ENCODE data around the gene SPATA24.
"Not testable (repeated sequence)": the region's sequence is repeated elsewhere in the genome, so short reads cannot be mapped to it uniquely, and the experiment has no call there.

SPATA24 gene

DNA sequence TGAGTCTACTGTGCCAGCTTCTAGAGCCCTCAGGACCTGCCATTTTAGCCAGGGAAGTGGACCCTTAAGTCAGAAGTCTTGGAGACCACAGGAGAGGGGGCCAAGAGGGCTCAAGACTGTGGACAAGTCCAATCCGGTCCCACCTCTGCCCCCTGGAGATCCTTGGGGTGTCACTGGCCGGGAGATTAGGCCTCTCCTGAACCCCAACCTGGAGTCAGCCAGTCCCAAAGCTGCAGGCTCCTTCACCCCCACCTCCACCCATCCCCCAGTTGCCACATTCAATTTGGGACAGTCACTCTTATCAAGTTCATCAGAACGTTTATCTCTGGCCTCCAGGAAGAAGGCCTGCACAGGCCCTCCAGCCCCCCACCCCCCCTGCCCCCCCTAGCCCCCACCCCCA lies 21.1 kb downstream of the SPATA24 start:
- DNase-seq (ENCODE audit: low spot score) = no peak

DNA sequence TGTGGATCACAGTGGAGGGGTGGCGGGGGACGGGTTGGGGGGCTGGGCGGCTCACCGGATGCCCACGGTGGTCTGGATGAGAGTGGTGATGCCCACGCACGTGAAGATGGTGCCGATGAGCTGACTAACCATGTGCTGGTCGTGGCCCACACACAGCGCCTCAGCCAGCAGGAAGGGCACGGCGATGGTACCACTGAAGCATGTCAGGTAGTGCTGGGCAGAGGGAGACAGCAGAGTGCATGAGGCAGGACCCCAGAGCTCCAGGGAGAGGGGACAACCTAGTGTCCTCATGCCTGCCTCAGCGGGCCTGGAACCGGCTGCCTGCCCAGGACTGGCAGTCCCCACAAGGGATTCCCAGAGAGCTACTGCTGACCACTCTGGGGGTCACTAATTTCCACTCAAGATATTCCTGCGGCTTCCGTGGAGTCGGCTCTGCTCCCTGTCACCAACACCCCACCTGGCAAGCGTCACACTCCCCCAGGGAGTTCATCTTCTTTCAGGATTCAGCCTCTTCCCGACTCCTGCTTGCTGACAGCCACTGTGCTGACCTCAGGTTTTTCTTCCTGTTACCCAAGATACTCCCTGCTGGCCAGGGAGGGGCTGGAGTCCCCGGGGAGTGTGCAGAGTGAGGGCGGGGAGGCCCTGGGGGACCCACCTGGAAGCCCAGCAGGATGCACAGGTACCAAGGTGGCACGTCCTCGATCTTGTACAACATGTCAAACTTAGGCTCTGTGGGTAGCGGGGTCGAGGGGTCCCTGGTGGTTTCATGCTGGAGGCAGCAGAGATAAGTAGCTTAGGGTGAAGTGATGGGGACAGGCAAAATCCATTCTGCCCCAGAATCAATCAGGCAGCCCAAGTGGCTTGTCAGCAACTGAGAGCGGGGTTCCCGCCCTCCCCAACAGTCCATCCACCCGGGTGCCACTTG lies 21.8 kb downstream of the SPATA24 start:
- DNase-seq (ENCODE audit: low spot score) = no peak

DNA sequence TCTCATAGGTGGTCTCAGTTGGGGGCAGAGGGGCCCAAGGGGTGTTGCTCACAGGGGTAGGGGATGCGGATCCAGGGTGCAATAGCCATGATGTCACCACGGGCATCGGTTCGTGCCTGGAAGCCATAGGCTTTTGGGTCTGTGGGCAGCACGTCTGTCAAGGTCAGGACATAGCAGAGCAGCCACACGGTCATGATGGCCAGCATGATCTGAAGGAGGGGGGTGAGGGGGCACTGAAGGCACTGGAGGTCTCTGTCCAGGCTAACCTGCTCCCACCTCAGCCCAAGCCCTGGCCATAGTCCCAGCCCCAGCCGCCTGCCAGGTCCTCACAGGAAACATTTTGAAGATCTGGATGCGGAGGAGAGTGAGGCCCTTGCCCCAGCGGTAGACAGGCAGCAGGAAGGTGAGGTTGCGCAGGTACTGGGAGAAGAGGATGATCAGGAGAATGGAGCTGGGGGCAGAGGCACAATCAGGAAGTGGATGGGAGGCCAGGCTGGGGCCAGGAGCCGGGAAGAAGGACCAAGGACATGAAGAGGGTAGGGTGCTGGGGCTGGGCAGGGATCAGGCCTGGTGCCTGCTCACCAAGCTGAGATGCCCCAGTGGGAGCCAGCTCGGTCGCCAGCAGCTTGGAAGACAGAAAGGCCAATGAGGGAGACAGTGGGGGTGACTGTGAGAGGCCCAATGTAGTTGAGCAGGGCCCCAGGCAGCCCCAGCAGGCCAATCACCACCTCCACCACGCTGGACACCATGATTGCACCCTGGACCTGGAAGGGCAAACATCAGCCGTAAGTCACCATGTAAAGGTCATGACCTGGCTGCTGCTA lies 24.1 kb downstream of the SPATA24 start:
- DNase-seq (ENCODE audit: low spot score) = no peak

DNA sequence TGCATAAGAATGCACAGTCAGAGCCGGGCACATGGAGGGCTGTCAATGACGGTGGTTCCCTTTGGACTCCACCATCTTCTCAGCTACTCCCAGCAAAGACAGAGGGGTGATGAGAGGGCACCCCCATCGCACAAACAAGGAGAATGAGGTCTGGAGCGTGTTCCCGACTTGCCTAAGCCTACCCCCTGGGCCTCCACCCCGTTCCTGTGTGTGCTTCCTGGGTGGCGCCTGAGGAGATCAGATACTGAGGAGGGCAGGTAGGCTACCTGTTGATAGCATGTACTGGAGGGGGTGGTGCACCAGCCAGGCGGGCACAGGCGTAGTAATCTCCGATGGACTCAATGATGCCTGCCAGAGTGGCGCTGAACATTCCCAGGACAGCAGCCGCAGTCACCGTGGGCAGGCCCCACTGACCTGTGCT lies 24.9 kb downstream of the SPATA24 start:
- no peak for DNase-seq (ENCODE audit: low spot score)

DNA sequence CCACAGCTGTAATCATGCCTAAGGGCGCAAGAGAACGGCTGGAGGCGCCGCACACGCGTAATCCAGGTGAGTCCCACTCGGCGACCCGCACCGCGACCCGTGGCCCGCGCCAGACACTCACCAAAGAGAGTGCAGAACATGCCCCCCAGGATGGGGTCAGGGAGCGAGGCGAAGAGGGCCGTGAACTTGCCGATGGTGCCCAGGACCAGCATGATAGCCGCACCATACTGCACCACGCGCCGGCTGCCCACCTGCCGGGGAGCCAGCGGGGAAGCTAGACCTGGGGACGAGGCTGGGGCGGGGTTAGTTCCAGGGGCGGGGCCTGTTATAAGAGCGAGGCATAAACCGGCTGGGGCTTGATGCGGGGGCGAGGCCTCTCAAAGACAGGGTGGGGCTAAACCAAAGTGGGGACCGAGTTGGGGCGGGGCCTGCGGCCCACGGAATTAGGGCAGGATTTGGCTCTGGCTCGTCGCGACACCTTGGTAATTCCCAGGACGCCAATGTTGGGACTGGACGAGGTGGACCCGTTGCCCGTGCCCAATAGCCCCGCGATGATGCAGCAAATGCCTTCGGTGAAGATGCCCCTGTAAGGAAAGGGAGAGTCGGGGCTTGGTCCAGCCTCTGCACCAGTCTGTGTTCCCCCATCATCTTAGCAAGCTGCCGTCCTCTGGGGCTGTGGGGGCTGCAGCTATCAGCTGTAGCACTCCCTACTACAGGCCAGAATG lies 25.6 kb downstream of the SPATA24 start:
- no peak for DNase-seq (ENCODE audit: low spot score)

DNA sequence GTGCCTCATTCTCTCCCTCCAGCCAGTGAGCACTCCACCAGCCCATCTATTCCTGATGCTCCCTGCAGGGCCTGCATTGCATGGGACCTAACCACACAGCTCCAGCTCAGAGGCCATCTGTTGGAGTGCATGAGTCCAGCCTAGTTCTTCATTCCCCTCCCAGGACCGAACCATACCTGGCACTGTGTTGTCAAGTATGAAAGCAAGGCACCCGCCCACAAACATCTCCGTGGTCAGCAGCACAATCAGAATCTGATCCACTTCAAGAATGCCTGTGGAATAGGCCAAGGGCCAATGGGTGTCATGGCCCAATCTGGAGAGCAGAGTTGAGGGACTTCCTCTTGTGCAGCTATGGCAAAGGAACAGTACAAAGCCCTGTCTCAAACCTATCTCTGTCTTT lies 26.7 kb downstream of the SPATA24 start:
- no peak for DNase-seq (ENCODE audit: low spot score)

DNA sequence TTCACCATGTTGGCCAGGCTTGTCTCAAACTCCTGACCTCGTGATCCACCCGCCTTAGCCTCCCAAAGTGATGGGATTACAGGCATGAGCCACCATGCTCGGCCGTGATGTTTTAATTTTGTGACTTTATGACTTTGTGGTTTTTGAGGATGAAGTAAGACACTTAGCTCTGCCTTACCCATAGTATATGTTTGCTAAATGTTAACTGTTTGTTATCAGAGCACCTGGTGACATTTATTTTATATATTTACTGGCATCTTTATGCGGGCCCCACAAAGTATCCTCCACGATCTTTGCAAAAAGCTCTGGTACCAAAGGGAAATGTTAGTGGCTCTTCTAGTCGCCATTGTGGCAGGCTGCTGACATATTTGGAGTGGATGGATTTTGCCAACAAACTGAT lies 27.5 kb downstream of the SPATA24 start:
- no peak for DNase-seq (ENCODE audit: low spot score)

DNA sequence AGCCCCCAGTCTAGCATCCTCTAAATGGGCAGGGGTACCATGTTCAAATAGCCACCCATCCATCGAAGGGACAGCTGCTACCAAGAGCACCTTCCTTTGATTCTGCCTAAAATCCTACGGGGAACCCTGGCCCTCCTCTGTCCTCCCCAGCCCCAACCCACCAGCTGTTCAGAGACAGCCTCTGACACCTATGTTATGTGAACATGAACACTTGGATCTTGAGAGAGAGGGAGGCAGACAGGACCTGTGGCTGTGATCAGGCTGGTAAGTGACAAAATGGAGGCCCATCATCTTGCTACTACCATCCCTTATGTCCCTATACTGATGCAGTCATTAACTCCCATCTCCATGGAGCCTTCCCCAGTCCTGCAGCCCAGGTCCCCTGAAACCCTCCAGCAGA lies 29.0 kb downstream of the SPATA24 start:
- no peak for DNase-seq (ENCODE audit: low spot score)

DNA sequence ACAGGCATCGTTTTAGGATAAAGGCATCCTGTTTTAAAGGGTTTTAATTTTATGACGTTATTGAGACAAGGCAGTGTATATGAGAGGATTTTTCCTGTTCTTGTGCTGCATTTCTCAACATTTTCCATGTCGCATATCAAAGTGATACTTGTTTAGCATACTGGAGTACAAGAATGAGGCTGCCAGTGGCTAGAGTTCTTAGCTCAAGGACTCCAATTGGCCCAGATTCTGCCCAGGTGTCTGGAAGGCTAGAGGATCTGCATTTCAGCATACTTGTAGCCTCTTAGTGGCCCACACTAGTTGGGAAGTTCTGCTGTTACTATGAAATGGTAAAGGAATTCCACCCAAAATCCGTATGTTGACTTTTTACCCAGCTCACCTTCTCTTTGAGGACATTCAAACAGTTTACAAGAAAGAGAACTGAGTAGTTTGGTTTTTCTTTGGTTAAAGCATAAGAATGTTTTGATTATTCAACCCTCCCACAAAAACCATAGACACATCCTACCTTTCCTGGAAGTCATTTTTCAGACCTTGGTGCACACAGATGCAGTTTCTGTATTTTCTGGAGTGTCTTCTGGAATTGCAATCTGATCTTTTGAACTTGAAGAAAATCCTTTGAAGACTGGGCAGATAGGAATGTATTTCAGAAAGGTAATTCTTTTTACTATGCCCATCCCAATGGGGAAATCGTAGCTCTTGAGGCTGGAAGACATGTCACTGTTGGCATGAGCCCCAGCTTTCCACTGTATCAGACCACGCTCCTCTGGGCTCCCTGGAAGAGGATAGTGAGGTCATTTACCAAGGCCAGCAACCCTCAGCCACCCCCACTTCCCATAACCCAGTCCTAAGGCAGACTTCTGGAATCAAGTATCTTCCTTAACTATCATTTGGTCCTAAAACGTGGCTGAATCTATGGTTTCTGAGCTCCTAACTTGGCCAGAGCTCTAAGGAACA lies 32.1 kb downstream of the SPATA24 start:
- no peak for DNase-seq (ENCODE audit: low spot score)

DNA sequence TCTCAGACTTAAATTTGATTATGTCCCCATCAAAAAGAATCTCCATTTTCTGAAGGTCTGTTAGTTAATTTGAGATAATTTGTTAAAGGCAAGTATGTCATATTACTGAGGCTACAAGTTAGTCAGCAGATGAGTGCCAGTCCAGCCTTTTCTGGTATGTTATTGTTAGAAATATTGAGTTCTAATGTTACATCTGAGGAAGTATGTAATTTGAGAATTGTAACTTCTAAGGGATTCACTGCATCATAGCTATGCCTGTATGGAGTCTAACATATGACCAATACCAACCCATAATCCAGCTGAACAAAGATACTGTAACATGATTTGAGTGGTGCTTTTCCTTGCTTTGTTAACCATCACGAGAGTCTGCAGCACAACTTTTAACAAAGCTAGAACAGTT lies 34.7 kb downstream of the SPATA24 start:
- no peak for DNase-seq (ENCODE audit: low spot score)

DNA sequence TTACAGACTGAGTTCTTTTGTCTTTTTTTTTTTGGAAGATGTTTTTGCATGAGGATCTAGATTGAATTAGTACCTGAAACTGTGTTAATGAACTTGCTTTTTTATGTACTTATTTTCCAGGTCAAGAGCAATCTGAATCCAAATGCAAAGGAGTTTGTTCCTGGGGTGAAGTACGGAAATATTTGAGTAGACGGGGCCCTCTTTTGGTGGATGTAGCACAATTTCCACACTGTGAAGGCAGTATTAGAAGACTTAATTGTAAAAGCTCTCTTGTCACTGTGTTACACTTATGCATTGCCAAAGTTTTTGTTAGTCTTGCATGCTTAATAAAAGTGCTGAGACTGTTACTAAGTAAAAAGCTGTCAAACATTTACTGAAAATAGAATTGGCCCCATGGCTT lies 35.3 kb downstream of the SPATA24 start:
- DNase-seq (ENCODE audit: low spot score) = no peak

DNA sequence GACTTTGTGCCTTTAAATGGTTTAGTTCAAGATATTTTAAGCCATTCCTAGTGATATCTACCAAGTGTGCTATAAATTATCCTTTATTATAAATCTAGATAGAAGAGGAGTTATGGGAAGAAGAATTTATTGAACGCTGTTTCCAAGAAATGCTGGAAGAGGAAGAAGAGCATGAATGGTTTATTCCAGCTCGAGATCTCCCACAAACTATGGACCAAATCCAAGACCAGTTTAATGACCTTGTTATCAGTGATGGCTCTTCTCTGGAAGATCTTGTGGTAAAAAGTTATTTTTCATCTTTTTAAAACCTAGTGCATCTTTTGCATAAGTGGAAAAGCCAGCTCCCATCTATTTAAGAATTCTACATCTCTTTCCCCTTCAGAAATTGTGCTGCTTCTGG lies 39.4 kb downstream of the SPATA24 start:
- no peak for DNase-seq (ENCODE audit: low spot score)

DNA sequence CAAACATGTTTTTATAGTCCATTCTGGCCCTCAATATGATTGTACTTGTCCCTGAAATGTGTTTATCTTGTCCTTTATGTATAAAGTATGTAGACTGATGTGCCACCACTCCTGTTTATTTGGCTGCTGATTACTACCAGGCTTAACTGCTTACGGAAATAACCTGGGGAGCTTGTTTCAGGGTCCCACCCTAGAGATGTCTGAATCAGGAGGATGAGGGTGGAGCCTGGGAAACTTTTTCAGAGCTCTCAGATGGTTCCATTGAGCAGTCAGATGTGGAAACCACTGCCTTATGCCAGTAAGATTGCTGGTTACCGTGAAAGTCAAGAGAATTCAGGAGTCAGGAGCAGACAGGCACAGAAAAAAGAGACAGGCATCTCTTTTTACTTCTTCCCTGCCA lies 40.0 kb downstream of the SPATA24 start:
- DNase-seq (ENCODE audit: low spot score) = no peak

DNA sequence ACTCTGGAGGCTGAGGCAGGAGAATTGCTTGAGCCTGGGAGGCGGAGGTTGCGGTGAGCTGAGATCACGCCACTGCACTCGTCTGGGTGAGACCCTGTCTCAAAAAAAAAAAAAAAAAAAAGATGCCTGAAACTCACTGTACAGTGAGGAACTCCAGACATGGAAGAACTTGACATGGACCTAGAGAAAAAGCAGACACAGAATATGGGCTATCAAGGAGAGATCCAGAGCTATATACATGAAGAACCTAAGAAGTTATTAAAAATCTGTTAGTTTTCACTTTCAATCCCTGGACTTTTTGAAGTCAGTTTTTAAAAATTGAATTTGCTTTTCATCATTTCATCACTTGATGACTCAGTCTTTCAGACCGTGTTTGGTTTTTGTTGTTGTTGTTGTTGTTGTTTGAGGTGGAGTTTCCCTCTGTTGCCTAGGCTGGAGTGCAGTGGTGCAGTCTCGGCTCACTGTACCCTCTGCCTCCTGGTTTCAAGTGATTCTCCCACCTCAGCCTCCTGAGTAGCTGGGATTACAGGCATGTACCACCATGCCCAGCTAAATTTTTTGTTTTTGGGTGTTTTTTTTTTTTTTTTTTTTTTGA lies 42.0 kb downstream of the SPATA24 start:
- DNase-seq (ENCODE audit: low spot score) = no peak

DNA sequence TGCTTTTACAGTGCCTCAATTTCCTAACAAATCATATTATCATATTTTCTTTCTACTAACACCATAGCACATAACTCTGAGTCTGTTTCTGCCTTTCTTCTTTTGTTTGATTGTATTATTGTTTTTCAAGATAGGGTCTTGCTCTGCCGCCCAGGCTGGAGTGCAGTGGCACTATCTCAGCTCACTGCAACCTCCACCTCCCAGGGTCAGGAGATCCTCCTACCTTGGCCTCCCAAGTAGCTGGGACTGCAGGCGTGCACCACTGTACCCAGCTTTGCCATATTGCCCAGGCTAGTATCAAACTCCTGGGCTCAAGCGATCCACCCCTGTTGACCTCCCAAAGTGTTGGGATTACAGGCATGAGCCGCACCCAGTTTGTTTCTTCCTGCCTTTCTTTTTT lies 43.5 kb downstream of the SPATA24 start:
- no peak for DNase-seq (ENCODE audit: low spot score)

DNA sequence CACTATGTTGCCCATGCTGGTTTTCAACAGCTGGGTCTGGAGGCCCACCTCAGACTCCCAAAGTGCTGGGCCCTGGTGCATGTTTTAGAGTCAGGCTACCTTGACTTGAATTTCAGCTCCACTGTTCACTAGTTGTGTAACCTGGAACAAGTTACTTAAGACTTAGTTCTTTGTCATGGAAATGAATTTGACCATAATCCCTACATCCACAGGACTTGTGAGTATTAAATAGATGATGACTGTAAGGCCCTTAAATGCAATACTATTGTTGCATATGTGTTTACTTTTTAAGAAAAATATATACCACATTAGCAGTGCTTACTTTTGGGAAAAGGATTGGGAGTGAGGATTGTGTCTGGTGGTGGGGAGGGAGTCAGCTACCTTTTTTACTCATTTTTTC lies 45.8 kb downstream of the SPATA24 start:
- no peak for DNase-seq (ENCODE audit: low spot score)

DNA sequence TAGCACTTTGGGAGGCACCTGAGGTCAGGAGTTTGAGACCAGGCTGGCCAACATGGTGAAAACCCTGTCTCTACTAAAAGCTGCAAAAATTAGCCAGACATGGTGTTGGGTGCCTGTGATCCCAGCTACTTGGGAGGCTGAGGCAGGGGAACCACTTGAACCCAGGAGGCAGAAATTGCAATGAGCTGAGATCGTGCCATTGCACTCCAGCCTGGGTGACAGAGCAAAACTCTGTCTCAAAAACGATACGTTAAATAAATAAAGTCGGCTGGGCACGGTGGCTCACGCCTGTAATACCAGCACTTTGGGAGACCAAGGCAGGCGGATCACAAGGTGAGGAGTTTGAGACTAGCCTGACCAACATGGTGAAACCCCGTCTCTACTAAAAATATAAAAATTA lies 48.0 kb downstream of the SPATA24 start:
- DNase-seq (ENCODE audit: low spot score) = not testable (repeated sequence)

DNA sequence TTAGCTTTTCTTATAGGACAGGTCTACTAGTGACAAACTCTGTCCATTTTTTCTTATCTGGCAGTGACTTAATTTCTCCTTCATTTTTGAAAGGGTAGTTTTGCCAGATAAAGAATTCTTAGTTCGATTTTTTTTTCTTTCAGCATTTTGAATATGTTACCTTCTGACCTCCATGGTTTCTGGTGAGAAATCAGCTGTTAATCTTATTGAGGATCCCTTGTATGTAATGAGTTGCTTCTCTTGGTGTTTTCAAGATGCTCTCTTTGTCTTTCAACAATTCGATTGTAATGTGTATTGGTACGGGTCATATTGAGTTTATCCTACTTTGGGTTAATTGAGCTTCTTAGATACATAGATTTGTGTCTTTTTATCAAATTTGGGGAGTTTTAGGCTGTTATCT lies 49.7 kb downstream of the SPATA24 start:
- no peak for DNase-seq (ENCODE audit: low spot score)

DNA sequence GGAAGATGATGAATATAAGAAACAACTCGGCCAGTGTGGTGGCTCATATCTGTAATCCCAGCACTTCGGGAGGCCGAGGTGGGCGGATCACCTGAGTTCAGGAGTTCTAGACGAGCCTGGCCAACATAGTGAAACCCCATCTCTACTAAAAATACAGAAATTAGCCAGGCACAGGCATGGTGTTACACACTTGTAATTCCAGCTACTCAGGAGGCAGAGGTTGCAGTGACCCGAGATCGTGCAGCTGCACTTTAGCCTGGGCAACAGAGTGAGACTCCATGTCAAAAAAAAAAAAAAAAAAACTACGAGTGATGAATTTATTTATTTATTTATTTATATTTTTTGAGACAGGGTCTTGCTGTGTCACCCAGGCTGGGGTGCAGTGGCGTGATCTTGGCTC lies 56.0 kb downstream of the SPATA24 start:
- DNase-seq (ENCODE audit: low spot score) = not testable (repeated sequence)

All from LoVo (cell line).